ENCODE data around the gene PPIF. TPM values are rescaled to one million over a fixed set of nuclear protein-coding genes. Genes with fewer than 3 reads are reported as not detected.

Gene PPIF
- total RNA-seq, 1 donor = 39.1 TPM

DNA sequence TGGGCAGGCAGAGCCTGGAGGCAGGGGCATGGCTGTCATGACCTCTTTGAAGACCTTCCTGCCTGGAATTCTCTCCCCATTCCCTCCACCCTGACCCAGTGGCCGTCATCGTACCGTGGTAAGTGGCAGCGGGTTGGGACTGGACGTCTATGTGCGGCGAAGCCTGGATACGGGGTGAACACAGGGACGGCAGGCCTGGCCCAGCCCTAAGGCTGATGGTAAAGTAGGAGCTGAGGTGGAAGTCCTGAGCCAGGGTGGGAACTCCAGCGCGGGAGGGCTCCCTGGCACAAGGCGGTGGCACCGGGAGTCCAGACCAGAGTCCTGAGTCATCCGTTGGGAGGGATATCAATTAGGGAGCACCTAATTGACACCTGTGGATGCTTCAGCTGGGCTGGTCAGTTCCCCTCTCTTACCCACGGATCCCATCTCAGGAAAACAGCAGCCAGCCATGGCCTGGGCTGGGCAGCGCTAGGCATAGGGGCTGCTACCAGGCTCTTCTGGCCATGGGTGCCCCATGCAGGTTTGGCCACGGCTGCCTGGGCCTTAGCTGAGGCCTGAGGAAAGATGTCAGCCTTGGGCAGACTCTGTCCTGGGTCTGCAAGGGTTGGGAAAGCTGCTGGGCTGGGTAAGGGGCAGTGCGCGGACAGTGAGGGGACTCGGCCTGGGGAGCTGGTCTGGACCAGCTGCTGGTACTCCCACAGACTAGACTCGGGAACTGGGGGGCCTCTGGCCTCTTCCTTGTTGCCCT is 3.3 kb downstream of the PPIF start:
- Histone ChIP-seq H3K4me3 (ENCODE audit: insufficient read depth, low read length) (no peak overlapping the region), H4K20me1 (ENCODE audit: insufficient read depth, low read length) (peaks cover 60% of the 10 kb centered on the region), H3K9me3 (ENCODE audit: low read depth, low read length) (no peaks in the 10 kb centered on the region), H3K27ac (ENCODE audit: low read depth, low read length) (no peak overlapping the region), H3K36me3 (ENCODE audit: insufficient read depth, low read length) (peaks cover 67% of the 10 kb centered on the region), H3K79me2 (ENCODE audit: insufficient read depth, low read length) (peaks cover 59% of the 10 kb centered on the region), H3K4me1 (ENCODE audit: insufficient read depth, low read length) (peaks cover 23% of the 10 kb centered on the region), H3K4me2 (ENCODE audit: insufficient read depth, low read length) (no peak overlapping the region), H2AFZ (ENCODE audit: low read length) (no peak overlapping the region), H3K27me3 (ENCODE audit: insufficient read depth, low read length) (no peaks in the 10 kb centered on the region)
- DNase-seq (ENCODE audit: insufficient read length, low spot score, missing footprints) = no peak
- TF ChIP-seq, protein P1, sequence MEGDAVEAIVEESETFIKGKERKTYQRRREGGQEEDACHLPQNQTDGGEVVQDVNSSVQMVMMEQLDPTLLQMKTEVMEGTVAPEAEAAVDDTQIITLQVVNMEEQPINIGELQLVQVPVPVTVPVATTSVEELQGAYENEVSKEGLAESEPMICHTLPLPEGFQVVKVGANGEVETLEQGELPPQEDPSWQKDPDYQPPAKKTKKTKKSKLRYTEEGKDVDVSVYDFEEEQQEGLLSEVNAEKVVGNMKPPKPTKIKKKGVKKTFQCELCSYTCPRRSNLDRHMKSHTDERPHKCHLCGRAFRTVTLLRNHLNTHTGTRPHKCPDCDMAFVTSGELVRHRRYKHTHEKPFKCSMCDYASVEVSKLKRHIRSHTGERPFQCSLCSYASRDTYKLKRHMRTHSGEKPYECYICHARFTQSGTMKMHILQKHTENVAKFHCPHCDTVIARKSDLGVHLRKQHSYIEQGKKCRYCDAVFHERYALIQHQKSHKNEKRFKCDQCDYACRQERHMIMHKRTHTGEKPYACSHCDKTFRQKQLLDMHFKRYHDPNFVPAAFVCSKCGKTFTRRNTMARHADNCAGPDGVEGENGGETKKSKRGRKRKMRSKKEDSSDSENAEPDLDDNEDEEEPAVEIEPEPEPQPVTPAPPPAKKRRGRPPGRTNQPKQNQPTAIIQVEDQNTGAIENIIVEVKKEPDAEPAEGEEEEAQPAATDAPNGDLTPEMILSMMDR (IDR thresholded peaks at IDR 0.05; ENCODE audit: extremely low read depth, low read depth, low read length) = no peak

DNA sequence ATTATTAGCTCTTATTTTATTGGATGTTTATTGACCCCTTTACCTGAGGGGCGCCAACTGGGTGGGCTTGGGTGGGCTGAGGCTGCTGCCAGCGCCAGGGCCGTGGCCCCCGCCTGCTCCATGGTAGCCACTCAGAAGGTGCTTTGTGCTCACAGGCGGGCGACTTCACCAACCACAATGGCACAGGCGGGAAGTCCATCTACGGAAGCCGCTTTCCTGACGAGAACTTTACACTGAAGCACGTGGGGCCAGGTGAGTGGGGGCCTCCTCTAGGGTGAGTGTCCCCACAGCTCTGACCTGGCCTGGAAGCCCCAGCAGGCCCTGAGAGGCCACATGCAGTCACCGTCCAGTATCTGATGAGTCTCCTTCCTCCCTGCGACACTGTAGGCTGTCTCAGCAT is 4.1 kb downstream of the PPIF start:
- Histone ChIP-seq H3K79me2 (ENCODE audit: insufficient read depth, low read length) (peaks cover 59% of the 10 kb centered on the region), H4K20me1 (ENCODE audit: insufficient read depth, low read length) (peaks cover 60% of the 10 kb centered on the region), H3K4me2 (ENCODE audit: insufficient read depth, low read length) (no peak overlapping the region), H3K36me3 (ENCODE audit: insufficient read depth, low read length) (peaks cover 68% of the 10 kb centered on the region), H2AFZ (ENCODE audit: low read length) (no peak overlapping the region), H3K4me3 (ENCODE audit: insufficient read depth, low read length) (no peak overlapping the region), H3K27me3 (ENCODE audit: insufficient read depth, low read length) (no peaks in the 10 kb centered on the region), H3K27ac (ENCODE audit: low read depth, low read length) (no peak overlapping the region), H3K4me1 (ENCODE audit: insufficient read depth, low read length) (peaks cover 23% of the 10 kb centered on the region), H3K9me3 (ENCODE audit: low read depth, low read length) (no peaks in the 10 kb centered on the region)
- DNase-seq (ENCODE audit: insufficient read length, low spot score, missing footprints) = no peak
- TF ChIP-seq, protein P1 (IDR thresholded peaks at IDR 0.05; ENCODE audit: extremely low read depth, low read depth, low read length) = no peak

DNA sequence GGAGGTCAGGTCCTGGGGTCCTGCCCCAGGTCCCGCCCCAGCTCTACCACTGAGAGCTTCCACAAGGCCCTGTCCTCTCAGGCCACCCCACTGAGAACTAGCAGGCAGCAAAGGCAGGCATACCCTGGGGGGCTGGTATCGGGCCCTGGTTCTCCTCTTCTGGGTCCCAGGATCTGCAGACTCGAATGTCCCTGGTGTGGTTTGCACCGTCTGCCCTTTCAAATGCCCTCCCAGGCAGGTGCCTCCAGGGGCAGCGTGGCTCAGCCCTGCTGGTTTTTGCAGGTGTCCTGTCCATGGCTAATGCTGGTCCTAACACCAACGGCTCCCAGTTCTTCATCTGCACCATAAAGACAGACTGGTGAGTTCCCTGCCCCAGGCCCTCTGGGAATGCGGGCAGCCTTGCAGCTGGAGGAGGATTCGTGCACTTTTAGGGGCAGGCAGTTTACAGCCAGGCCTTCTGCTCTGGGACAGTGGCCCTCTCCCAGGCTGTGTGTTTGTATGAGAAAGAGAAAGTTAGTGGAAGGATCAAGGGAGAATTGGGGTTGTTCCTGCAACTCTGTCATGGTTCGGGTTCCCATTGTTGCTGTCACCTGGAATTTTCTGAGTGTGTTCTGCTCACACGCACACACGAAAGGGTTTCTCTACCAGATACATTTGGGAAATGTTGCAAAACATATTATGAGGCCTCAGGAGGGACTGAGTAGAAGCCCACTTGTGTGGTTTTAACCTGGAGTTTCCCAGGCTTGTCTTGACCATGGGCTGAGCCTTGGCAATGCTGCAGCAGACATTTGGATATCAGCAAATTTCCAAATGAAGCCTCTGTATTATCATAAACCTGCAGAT is 5.0 kb downstream of the PPIF start:
- no peak overlapping the region for H3K4me3 ChIP-seq (ENCODE audit: insufficient read depth, low read length)
- peaks cover 60% of the 10 kb centered on the region for H4K20me1 ChIP-seq (ENCODE audit: insufficient read depth, low read length)
- H3K4me2 ChIP-seq (ENCODE audit: insufficient read depth, low read length) = no peak overlapping the region
- H3K27me3 ChIP-seq (ENCODE audit: insufficient read depth, low read length) = no peaks in the 10 kb centered on the region
- H3K27ac ChIP-seq (ENCODE audit: low read depth, low read length) = no peak overlapping the region
- no peak overlapping the region for H2AFZ ChIP-seq (ENCODE audit: low read length)
- DNase-seq (ENCODE audit: insufficient read length, low spot score, missing footprints) = peak; percentile 69
- H3K79me2 ChIP-seq (ENCODE audit: insufficient read depth, low read length) = peaks cover 54% of the 10 kb centered on the region
- no peaks in the 10 kb centered on the region for H3K9me3 ChIP-seq (ENCODE audit: low read depth, low read length)
- peaks cover 68% of the 10 kb centered on the region for H3K36me3 ChIP-seq (ENCODE audit: insufficient read depth, low read length)
- TF ChIP-seq, protein P1 (IDR thresholded peaks at IDR 0.05; ENCODE audit: extremely low read depth, low read depth, low read length) = no peak
- peaks cover 18% of the 10 kb centered on the region for H3K4me1 ChIP-seq (ENCODE audit: insufficient read depth, low read length)

DNA sequence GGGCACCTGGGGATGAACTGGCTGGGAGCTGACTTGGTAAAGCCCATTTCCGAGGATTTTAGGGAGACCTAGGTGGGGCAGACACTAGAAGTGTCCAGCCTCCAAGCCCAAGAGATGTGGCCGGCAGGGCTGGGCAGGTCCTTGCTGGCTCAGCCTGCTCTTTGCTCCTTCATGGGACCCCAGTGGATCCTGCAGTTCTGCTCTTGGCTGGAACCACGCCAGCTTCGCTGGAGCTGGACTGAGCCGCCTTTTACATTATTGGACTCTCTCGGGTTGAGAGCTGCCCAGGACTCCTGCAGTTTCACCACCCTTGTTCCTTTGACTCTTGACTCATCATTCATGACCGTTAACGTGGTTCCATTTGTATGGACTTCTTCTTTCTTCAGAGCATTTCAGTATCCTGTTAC is 5.7 kb downstream of the PPIF start:
- H3K4me2 ChIP-seq (ENCODE audit: insufficient read depth, low read length) = no peak overlapping the region
- TF ChIP-seq, protein P1 (IDR thresholded peaks at IDR 0.05; ENCODE audit: extremely low read depth, low read depth, low read length) = no peak
- no peak overlapping the region for H2AFZ ChIP-seq (ENCODE audit: low read length)
- no peak overlapping the region for H3K27ac ChIP-seq (ENCODE audit: low read depth, low read length)
- peaks cover 60% of the 10 kb centered on the region for H4K20me1 ChIP-seq (ENCODE audit: insufficient read depth, low read length)
- H3K36me3 ChIP-seq (ENCODE audit: insufficient read depth, low read length) = peaks cover 68% of the 10 kb centered on the region
- no peak overlapping the region for H3K4me3 ChIP-seq (ENCODE audit: insufficient read depth, low read length)
- DNase-seq (ENCODE audit: insufficient read length, low spot score, missing footprints) = no peak
- H3K27me3 ChIP-seq (ENCODE audit: insufficient read depth, low read length) = no peaks in the 10 kb centered on the region
- H3K4me1 ChIP-seq (ENCODE audit: insufficient read depth, low read length) = peaks cover 18% of the 10 kb centered on the region
- H3K79me2 ChIP-seq (ENCODE audit: insufficient read depth, low read length) = peaks cover 47% of the 10 kb centered on the region
- no peaks in the 10 kb centered on the region for H3K9me3 ChIP-seq (ENCODE audit: low read depth, low read length)

Measured in osteoblast (primary cell).